SJSA1 (cell line): ENCODE results near the gene SLC25A38. TPM values are rescaled to one million over a fixed set of nuclear protein-coding genes. Genes with fewer than 3 reads are reported as not detected.

ENCODE experiments used
- DNase-seq, 2 experiments: peaks; one replicate each; pipeline ENCODE4 v3.0.0-alpha.2; 2015 to 2020; ENCODE audit warnings: low spot score in 2 of 2, low read depth in 1 of 2
- H3K27ac ChIP-seq: fragments of 250-450 bp; sonication (Bioruptor Pico); 2 replicates; pipeline ENCODE4 v1.5.1; 2020; ENCODE audit warnings: mild to moderate bottlenecking, moderate library complexity
- H3K27me3 ChIP-seq: fragments of 250-450 bp; sonication (Bioruptor Pico); replicated peaks from 2 replicates; pipeline ENCODE4 v1.5.1; 2020; ENCODE audit warnings: mild to moderate bottlenecking, moderate library complexity
- H3K36me3 ChIP-seq: fragments of 250-450 bp; sonication (Bioruptor Pico); 2 replicates; pipeline ENCODE4 v1.5.1; 2020; ENCODE audit warnings: mild to moderate bottlenecking
- H3K4me1 ChIP-seq: fragments of 250-450 bp; sonication (Bioruptor Pico); replicated peaks from 2 replicates; pipeline ENCODE4 v1.6.1; 2021; ENCODE audit warnings: mild to moderate bottlenecking
- H3K4me3 ChIP-seq: fragments of 250-450 bp; sonication (Bioruptor Pico); 2 replicates; pipeline ENCODE4 v1.5.1; 2020; ENCODE audit warnings: mild to moderate bottlenecking
- H3K9me3 ChIP-seq: fragments of 250-450 bp; sonication (Bioruptor Pico); replicated peaks from 2 replicates; pipeline ENCODE4 v1.5.1; 2020; ENCODE audit warnings: mild to moderate bottlenecking
- total RNA-seq: library from RNA; depleted of rRNA; stranded (reverse); fragments of >200 nt; shearing (Covaris generic); gene quantifications from 2 replicates; pipeline ENCODE4 v1.2.3, GENCODE V29; 2014

Gene SLC25A38
- total RNA-seq, 1 experiment from 2014 or later, result 19.0 TPM

- Histone ChIP-seq H3K4me3 (no peak overlapping the region), H3K27me3 (no peaks in the 10 kb centered on the region; the same call in 1 of the 2 replicates), H3K9me3 (no peaks in the 10 kb centered on the region), H3K27ac (no peak overlapping the region), H3K4me1 (no peaks in the 10 kb centered on the region), H3K36me3 (peaks cover 6% of the 10 kb centered on the region)
- no peak for DNase-seq
Measured at GRCh38 chr3:39419742-39420315, 36.7 kb downstream of the SLC25A38 start.

DNA sequence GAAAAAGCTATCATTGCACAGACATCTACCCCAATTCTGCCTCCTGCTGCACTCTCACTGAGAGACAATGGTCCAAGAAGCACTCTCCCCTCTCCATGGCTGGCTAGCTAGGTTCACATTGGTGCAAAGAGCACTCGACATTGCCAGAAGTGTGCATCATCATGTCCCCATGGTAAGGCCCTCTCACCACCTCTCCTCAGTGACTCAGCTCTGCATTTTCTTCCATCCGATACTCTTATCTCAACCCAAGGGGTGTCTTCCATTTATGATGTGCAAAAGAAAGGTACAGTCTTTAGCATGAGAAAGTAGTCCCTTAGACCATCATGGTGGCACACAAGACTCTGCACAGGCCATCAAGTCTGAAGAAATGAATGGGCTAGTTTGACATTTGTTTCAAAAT, 37.4 kb downstream of the SLC25A38 start:
- DNase-seq, result no peak
- no peaks in the 10 kb centered on the region for H3K9me3 ChIP-seq
- H3K36me3 ChIP-seq, result no peaks in the 10 kb centered on the region
- H3K27me3 ChIP-seq, result no peaks in the 10 kb centered on the region; the same call in 1 of the 2 replicates
- no peak overlapping the region for H3K4me3 ChIP-seq
- H3K4me1 ChIP-seq, result no peaks in the 10 kb centered on the region
- H3K27ac ChIP-seq, result no peak overlapping the region

GRCh38 chr3:39423436-39423970, 40.3 kb downstream of the SLC25A38 start:
- Histone ChIP-seq H3K27ac (no peak overlapping the region), H3K36me3 (no peaks in the 10 kb centered on the region), H3K4me3 (no peak overlapping the region), H3K4me1 (no peaks in the 10 kb centered on the region), H3K9me3 (no peaks in the 10 kb centered on the region), H3K27me3 (no peaks in the 10 kb centered on the region; the same call in 1 of the 2 replicates)
- DNase-seq, result no peak

GRCh38 chr3:39426312-39426711, 43.1 kb downstream of the SLC25A38 start:
- Histone ChIP-seq H3K36me3 (no peaks in the 10 kb centered on the region), H3K4me1 (no peaks in the 10 kb centered on the region), H3K27ac (no peak overlapping the region), H3K9me3 (no peaks in the 10 kb centered on the region), H3K4me3 (no peak overlapping the region), H3K27me3 (no peaks in the 10 kb centered on the region; the same call in 1 of the 2 replicates)
- DNase-seq, result no peak

DNA sequence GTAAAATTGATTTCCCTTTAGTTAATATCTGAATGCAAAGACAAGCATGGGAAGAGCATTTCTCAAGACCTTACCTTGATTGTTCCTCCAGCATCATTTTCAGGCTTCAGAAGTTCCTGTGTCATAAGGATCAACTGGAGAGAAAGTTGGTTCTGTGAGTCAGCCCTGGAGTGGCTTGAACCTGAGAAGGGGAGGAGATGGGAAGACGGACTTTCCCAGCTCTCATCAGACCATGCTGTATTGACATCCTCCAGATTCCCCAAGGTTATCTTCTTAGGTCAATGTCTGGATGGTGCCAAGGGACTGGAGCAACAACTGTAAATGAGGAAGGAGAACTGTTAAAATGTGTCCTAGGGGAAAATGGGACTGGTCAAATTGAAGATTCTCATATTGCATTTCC, 44.3 kb downstream of the SLC25A38 start:
- H3K9me3 ChIP-seq, result no peaks in the 10 kb centered on the region
- no peaks in the 10 kb centered on the region for H3K36me3 ChIP-seq
- no peak overlapping the region for H3K27ac ChIP-seq
- no peak overlapping the region for H3K4me3 ChIP-seq
- no peaks in the 10 kb centered on the region for H3K4me1 ChIP-seq
- DNase-seq, result no peak
- no peaks in the 10 kb centered on the region; the same call in 1 of the 2 replicates for H3K27me3 ChIP-seq

GRCh38 chr3:39428745-39429201, 45.6 kb downstream of the SLC25A38 start:
- H3K27me3 ChIP-seq, result no peaks in the 10 kb centered on the region; the same call in 1 of the 2 replicates
- no peak for DNase-seq
- H3K27ac ChIP-seq, result no peak overlapping the region
- H3K4me1 ChIP-seq, result peaks cover 5% of the 10 kb centered on the region; the same call in 1 of the 2 replicates
- H3K9me3 ChIP-seq, result no peaks in the 10 kb centered on the region
- no peak overlapping the region for H3K4me3 ChIP-seq
- H3K36me3 ChIP-seq, result no peaks in the 10 kb centered on the region

DNA sequence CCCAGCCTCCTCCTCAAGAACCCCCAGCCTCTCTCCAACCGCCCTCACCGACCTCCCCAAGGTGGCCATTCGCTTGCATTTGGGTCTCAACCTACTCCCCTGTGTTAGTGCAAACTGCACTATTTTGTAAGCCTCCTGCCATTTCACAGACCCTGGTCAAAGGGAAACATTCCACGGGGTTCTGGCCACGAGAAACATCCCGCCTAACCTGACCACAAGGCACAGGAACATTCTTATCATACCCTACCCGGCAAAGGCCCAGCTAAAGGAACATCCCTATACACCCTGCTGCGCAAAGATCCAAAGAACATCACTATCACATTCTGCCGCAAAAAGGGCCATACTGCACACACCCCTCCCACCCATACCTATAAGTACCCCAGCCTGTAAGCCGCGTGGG, 46.3 kb downstream of the SLC25A38 start:
- Histone ChIP-seq H3K4me3 (no peak overlapping the region), H3K9me3 (no peaks in the 10 kb centered on the region), H3K36me3 (no peaks in the 10 kb centered on the region), H3K4me1 (peaks cover 7% of the 10 kb centered on the region; the same call in 1 of the 2 replicates), H3K27me3 (no peaks in the 10 kb centered on the region; the same call in 1 of the 2 replicates), H3K27ac (no peak overlapping the region)
- DNase-seq, result no peak

- Histone ChIP-seq H3K4me1 (peaks cover 8% of the 10 kb centered on the region; the same call in 1 of the 2 replicates), H3K27me3 (no peaks in the 10 kb centered on the region), H3K36me3 (no peaks in the 10 kb centered on the region), H3K27ac (no peak overlapping the region), H3K4me3 (no peak overlapping the region), H3K9me3 (no peaks in the 10 kb centered on the region)
- no peak for DNase-seq
Measured at GRCh38 chr3:39432342-39432741, 49.2 kb downstream of the SLC25A38 start.

DNA sequence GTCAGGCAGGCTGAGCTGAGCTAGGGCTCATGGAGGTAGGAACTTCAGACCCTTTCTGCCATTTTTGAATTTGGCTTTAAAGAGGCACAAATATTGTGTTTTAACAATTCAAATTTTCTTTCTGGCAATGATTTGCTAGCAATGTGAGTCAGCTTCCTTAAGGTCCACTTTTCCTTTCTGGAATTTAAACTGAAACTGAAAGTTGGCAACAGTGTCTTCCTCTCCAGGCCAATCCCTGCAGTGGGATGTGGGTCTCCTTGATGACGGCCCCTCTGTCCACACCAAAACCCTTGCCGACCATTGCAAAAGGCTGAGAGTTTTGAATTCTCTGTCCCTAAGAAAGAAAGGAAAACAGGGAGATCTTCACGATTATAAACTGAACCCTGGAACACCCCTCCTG, 50.5 kb downstream of the SLC25A38 start:
- Histone ChIP-seq H3K4me3 (no peak overlapping the region), H3K4me1 (peaks cover 8% of the 10 kb centered on the region; the same call in 1 of the 2 replicates), H3K27ac (no peak overlapping the region), H3K9me3 (no peaks in the 10 kb centered on the region), H3K27me3 (no peaks in the 10 kb centered on the region), H3K36me3 (no peaks in the 10 kb centered on the region)
- DNase-seq, result no peak

GRCh38 chr3:39434574-39434973, 51.4 kb downstream of the SLC25A38 start:
- no peak for DNase-seq
- H3K4me3 ChIP-seq, result no peak overlapping the region
- H3K27me3 ChIP-seq, result no peaks in the 10 kb centered on the region
- H3K9me3 ChIP-seq, result no peaks in the 10 kb centered on the region
- peaks cover 8% of the 10 kb centered on the region; the same call in 1 of the 2 replicates for H3K4me1 ChIP-seq
- no peaks in the 10 kb centered on the region for H3K36me3 ChIP-seq
- H3K27ac ChIP-seq, result no peak overlapping the region

- no peak for DNase-seq
- Histone ChIP-seq H3K27ac (no peak overlapping the region), H3K4me3 (no peak overlapping the region), H3K9me3 (no peaks in the 10 kb centered on the region), H3K27me3 (no peaks in the 10 kb centered on the region), H3K36me3 (no peaks in the 10 kb centered on the region), H3K4me1 (peaks cover 8% of the 10 kb centered on the region; the same call in 1 of the 2 replicates)
Measured at GRCh38 chr3:39435006-39435748, 52.0 kb downstream of the SLC25A38 start.

DNA sequence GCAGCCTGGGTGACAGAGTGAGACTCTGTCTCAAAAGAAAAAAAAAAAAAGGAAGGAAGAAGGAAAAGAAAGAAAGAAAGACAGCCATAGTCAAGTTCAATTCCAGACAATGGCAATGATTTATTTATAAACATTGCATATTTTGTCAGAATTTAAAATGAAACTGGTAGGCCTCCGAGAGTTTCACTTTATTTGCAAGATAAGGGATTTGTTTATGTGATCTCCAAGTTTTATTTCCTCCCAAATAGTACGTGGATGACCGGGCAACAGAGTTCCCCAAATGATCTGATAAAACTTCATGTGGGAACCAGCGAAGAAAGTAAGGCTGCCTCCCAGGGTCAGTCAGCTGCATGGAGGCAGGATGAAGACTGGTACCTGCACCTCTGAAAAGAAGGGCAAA, 55.7 kb downstream of the SLC25A38 start:
- H3K4me1 ChIP-seq, result 0 out of 2 replicates have a peak, but pooled peaks cover 3% of the 10 kb centered on the region
- no peak overlapping the region for H3K4me3 ChIP-seq
- no peak overlapping the region for H3K27ac ChIP-seq
- no peaks in the 10 kb centered on the region for H3K9me3 ChIP-seq
- no peak for DNase-seq
- H3K27me3 ChIP-seq, result no peaks in the 10 kb centered on the region
- no peaks in the 10 kb centered on the region for H3K36me3 ChIP-seq

- no peak for DNase-seq
- no peaks in the 10 kb centered on the region for H3K4me1 ChIP-seq
- H3K27ac ChIP-seq, result no peak overlapping the region
- H3K36me3 ChIP-seq, result no peaks in the 10 kb centered on the region
- no peak overlapping the region for H3K4me3 ChIP-seq
- no peaks in the 10 kb centered on the region for H3K27me3 ChIP-seq
- no peaks in the 10 kb centered on the region for H3K9me3 ChIP-seq
Measured at GRCh38 chr3:39440316-39440715, 57.1 kb downstream of the SLC25A38 start.

GRCh38 chr3:39443530-39443929, 60.4 kb downstream of the SLC25A38 start:
- no peaks in the 10 kb centered on the region for H3K36me3 ChIP-seq
- no peaks in the 10 kb centered on the region for H3K4me1 ChIP-seq
- no peak overlapping the region for H3K27ac ChIP-seq
- peaks cover 6% of the 10 kb centered on the region; the same call in 1 of the 2 replicates for H3K27me3 ChIP-seq
- H3K9me3 ChIP-seq, result no peaks in the 10 kb centered on the region
- DNase-seq, result no peak
- H3K4me3 ChIP-seq, result no peak overlapping the region
